Stimulated activated CD8-positive, alpha-beta memory T cell treated with anti-CD3 and anti-CD28 coated beads, Interleukin-7, amount 100 ng/mL, for 4 hours (primary cell): Measurements from ENCODE around the gene RPTOR.

Experiments used
- DNase-seq, 2 donors: peaks; one replicate each; pipeline ENCODE4 v3.0.0-alpha.2; 2020; ENCODE audit warnings: low read depth in 2 of 2

Gene RPTOR

GRCh38 chr17:80830020-80830780 is 285.6 kb downstream of the RPTOR start:
- no peak for DNase-seq

- no peak for DNase-seq
These were observed 286.9 kb downstream of the RPTOR start for GRCh38 chr17:80831491-80831890.

- DNase-seq: no peak
These were observed 287.6 kb downstream of the RPTOR start for GRCh38 chr17:80832266-80832676.

- peak; percentile 71 to 76 for DNase-seq
These were observed 288.4 kb downstream of the RPTOR start for GRCh38 chr17:80832888-80833583.

GRCh38 chr17:80833952-80834892 is 289.6 kb downstream of the RPTOR start:
- no peak for DNase-seq

- no peak for DNase-seq
These were observed 290.2 kb downstream of the RPTOR start for GRCh38 chr17:80834893-80835275.

- no peak for DNase-seq
These were observed 291.4 kb downstream of the RPTOR start for GRCh38 chr17:80835816-80836657.

GRCh38 chr17:80836658-80836965 is 292.0 kb downstream of the RPTOR start:
- no peak for DNase-seq

GRCh38 chr17:80836971-80837481 is 292.4 kb downstream of the RPTOR start:
- no peak for DNase-seq

- DNase-seq: no peak
These were observed 293.1 kb downstream of the RPTOR start for GRCh38 chr17:80837711-80838110.

- no peak for DNase-seq
These were observed 293.8 kb downstream of the RPTOR start for GRCh38 chr17:80838311-80839025.

- no peak for DNase-seq
These were observed 294.3 kb downstream of the RPTOR start for GRCh38 chr17:80839026-80839345.

- no peak for DNase-seq
These were observed 294.9 kb downstream of the RPTOR start for GRCh38 chr17:80839511-80839941.

- no peak for DNase-seq
These were observed 295.3 kb downstream of the RPTOR start for GRCh38 chr17:80839970-80840369.

- no peak for DNase-seq
These were observed 297.9 kb downstream of the RPTOR start for GRCh38 chr17:80842456-80843013.

GRCh38 chr17:80843741-80844156 is 299.1 kb downstream of the RPTOR start:
- DNase-seq: no peak

- no peak for DNase-seq
These were observed 299.9 kb downstream of the RPTOR start for GRCh38 chr17:80844418-80844990.

GRCh38 chr17:80845069-80845862 is 300.6 kb downstream of the RPTOR start:
- DNase-seq: no peak
